ENCODE measurements around the gene CARHSP1. TPM values are rescaled to one million over a fixed set of nuclear protein-coding genes. Genes with fewer than 3 reads are reported as not detected.
A peak's percentile ranks its signal among the peaks of the same experiment; 100 is the strongest.

CARHSP1 gene
- total RNA-seq, 1 donor from 2014 or later, result 118 TPM

GRCh38 chr16:8858994-8859912 lies 9.6 kb downstream of the CARHSP1 start:
- H3K36me3 ChIP-seq (ENCODE audit: control insufficient read depth in 3 of 3, insufficient read depth in 3 of 3, low read length in 3 of 3), result peaks cover 13 to 19% (median 14%) of the 10 kb centered on the region in 3 donors

DNA sequence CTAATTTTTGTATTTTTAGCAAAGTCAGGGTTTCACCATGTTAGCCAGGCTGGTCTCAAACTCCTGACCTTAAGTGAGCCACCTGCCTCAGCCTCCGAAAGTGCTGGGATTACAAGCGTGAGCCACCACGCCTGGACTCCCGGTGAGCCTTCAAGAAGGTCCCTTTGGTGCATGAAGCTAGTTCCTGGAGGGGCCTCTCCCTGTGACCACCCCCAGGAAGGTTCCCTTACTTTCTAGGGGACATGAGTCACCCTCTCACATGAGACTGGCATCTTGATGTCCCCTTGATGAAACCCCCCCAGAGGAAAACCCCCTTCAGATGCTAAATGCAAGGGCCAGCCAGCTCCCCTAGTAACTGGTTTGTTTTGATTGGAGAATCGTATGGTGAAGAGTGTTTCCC lies 12.8 kb downstream of the CARHSP1 start:
- Histone ChIP-seq H3K4me1 (ENCODE audit: control insufficient read depth in 3 of 3, insufficient read depth in 3 of 3, low read length in 3 of 3) (peaks cover 10 to 16% (median 11%) of the 10 kb centered on the region in 3 donors), H3K36me3 (ENCODE audit: control insufficient read depth in 3 of 3, insufficient read depth in 3 of 3, low read length in 3 of 3) (peaks cover 13 to 17% (median 16%) of the 10 kb centered on the region in 3 donors)

More at GRCh38 chr16:8858994-8859912, 9.6 kb downstream of the CARHSP1 start:
- Histone ChIP-seq H3K9ac (ENCODE audit: low read depth in 1 of 3, low read length in 3 of 3) (no peak overlapping the region), H3K4me3 (ENCODE audit: low read length in 3 of 3) (no peak overlapping the region), H3K9me3 (ENCODE audit: control insufficient read depth in 3 of 3, low read length in 3 of 3) (no peaks in the 10 kb centered on the region), H3K27me3 (ENCODE audit: control insufficient read depth in 3 of 3, insufficient read depth in 3 of 3, low read length in 3 of 3) (peaks cover 0 to 6% (median 5%) of the 10 kb centered on the region in 3 donors), H3K4me1 (ENCODE audit: control insufficient read depth in 3 of 3, insufficient read depth in 3 of 3, low read length in 3 of 3) (peaks cover 21 to 37% (median 22%) of the 10 kb centered on the region in 3 donors), H3K27ac (ENCODE audit: low read depth, low read length) (no peak overlapping the region)

GRCh38 chr16:8855051-8855786 lies 13.6 kb downstream of the CARHSP1 start:
- no peak overlapping the region for H3K27ac ChIP-seq (ENCODE audit: low read depth, low read length)

More for the DNA sequence above, 12.8 kb downstream of the CARHSP1 start:
- Histone ChIP-seq H3K27me3 (ENCODE audit: control insufficient read depth in 3 of 3, insufficient read depth in 3 of 3, low read length in 3 of 3) (no peaks in the 10 kb centered on the region), H3K9ac (ENCODE audit: low read depth in 1 of 3, low read length in 3 of 3) (no peak overlapping the region), H3K9me3 (ENCODE audit: control insufficient read depth in 3 of 3, low read length in 3 of 3) (no peaks in the 10 kb centered on the region), H3K27ac (ENCODE audit: low read depth, low read length) (no peak overlapping the region), H3K4me3 (ENCODE audit: low read length in 3 of 3) (no peak overlapping the region)

DNA sequence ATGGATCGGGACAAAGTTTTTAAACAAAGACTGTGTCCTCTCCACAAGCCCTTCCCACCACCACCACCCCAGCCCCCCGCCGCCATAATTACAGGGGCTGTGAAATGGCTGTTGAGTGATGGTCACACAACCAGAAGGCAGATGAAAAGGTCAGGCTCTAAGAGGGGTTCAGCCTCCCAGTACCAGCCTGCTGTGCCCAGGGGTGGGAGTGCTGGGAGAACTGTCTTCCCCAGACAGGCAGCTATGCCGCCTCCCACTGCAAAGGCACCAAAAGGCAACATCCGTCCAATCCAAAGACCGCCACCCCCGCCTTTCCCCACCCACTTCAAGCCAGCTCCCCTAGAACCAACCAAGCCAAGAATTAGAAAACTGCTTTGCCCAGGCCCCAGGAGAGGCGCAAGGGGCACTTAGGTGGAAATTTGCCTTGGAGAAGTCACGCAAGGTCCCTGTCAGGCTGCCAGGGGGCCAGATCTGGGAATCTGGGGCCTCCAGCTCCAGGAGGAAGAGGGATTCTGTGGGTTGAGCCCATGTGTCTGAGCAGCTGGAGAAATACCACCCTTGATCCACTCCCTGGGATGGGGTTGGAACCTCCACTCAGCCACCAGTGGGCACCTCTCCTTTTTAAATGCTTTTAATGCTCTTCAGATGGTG lies 14.4 kb downstream of the CARHSP1 start:
- Histone ChIP-seq H3K27ac (ENCODE audit: low read depth, low read length) (no peak overlapping the region), H3K27me3 (ENCODE audit: control insufficient read depth in 3 of 3, insufficient read depth in 3 of 3, low read length in 3 of 3) (no peaks in the 10 kb centered on the region), H3K4me3 (ENCODE audit: low read length in 3 of 3) (no peak overlapping the region), H3K4me1 (ENCODE audit: control insufficient read depth in 3 of 3, insufficient read depth in 3 of 3, low read length in 3 of 3) (peaks cover 10 to 22% (median 19%) of the 10 kb centered on the region in 3 donors), H3K36me3 (ENCODE audit: control insufficient read depth in 3 of 3, insufficient read depth in 3 of 3, low read length in 3 of 3) (peaks cover 23 to 25% (median 24%) of the 10 kb centered on the region in 3 donors), H3K9ac (ENCODE audit: low read depth in 1 of 3, low read length in 3 of 3) (no peak overlapping the region), H3K9me3 (ENCODE audit: control insufficient read depth in 3 of 3, low read length in 3 of 3) (no peaks in the 10 kb centered on the region)

More at GRCh38 chr16:8855051-8855786, 13.6 kb downstream of the CARHSP1 start:
- H3K4me1 ChIP-seq (ENCODE audit: control insufficient read depth in 3 of 3, insufficient read depth in 3 of 3, low read length in 3 of 3), result peaks cover 9 to 18% (median 12%) of the 10 kb centered on the region in 3 donors
- no peak overlapping the region for H3K4me3 ChIP-seq (ENCODE audit: low read length in 3 of 3)
- H3K9me3 ChIP-seq (ENCODE audit: control insufficient read depth in 3 of 3, low read length in 3 of 3), result no peaks in the 10 kb centered on the region
- peaks cover 16 to 18% (median 18%) of the 10 kb centered on the region in 3 donors for H3K36me3 ChIP-seq (ENCODE audit: control insufficient read depth in 3 of 3, insufficient read depth in 3 of 3, low read length in 3 of 3)
- H3K27me3 ChIP-seq (ENCODE audit: control insufficient read depth in 3 of 3, insufficient read depth in 3 of 3, low read length in 3 of 3), result no peaks in the 10 kb centered on the region
- no peak overlapping the region for H3K9ac ChIP-seq (ENCODE audit: low read depth in 1 of 3, low read length in 3 of 3)

- Histone ChIP-seq H3K9me3 (ENCODE audit: control insufficient read depth in 3 of 3, low read length in 3 of 3) (no peaks in the 10 kb centered on the region), H3K4me3 (ENCODE audit: low read length in 3 of 3) (no peak overlapping the region), H3K27ac (ENCODE audit: low read depth, low read length) (peak overlapping the region; percentile 25), H3K4me1 (ENCODE audit: control insufficient read depth in 3 of 3, insufficient read depth in 3 of 3, low read length in 3 of 3) (peaks cover 9 to 27% (median 16%) of the 10 kb centered on the region in 3 donors), H3K9ac (ENCODE audit: low read depth in 1 of 3, low read length in 3 of 3) (no peak overlapping the region), H3K36me3 (ENCODE audit: control insufficient read depth in 3 of 3, insufficient read depth in 3 of 3, low read length in 3 of 3) (peaks cover 28 to 30% (median 28%) of the 10 kb centered on the region in 3 donors), H3K27me3 (ENCODE audit: control insufficient read depth in 3 of 3, insufficient read depth in 3 of 3, low read length in 3 of 3) (no peaks in the 10 kb centered on the region)
Observed at GRCh38 chr16:8853611-8854010, 15.2 kb downstream of the CARHSP1 start.

- H3K36me3 ChIP-seq (ENCODE audit: control insufficient read depth in 3 of 3, insufficient read depth in 3 of 3, low read length in 3 of 3), result peaks cover 27 to 31% (median 29%) of the 10 kb centered on the region in 3 donors
- H3K4me1 ChIP-seq (ENCODE audit: control insufficient read depth in 3 of 3, insufficient read depth in 3 of 3, low read length in 3 of 3), result peaks cover 9 to 27% (median 16%) of the 10 kb centered on the region in 3 donors
- H3K9me3 ChIP-seq (ENCODE audit: control insufficient read depth in 3 of 3, low read length in 3 of 3), result no peaks in the 10 kb centered on the region
- no peaks in the 10 kb centered on the region for H3K27me3 ChIP-seq (ENCODE audit: control insufficient read depth in 3 of 3, insufficient read depth in 3 of 3, low read length in 3 of 3)
- H3K9ac ChIP-seq (ENCODE audit: low read depth in 1 of 3, low read length in 3 of 3), result no peak overlapping the region
- no peak overlapping the region for H3K4me3 ChIP-seq (ENCODE audit: low read length in 3 of 3)
- peak overlapping the region; percentile 25 for H3K27ac ChIP-seq (ENCODE audit: low read depth, low read length)
Observed at GRCh38 chr16:8853150-8853549, 15.7 kb downstream of the CARHSP1 start.

DNA sequence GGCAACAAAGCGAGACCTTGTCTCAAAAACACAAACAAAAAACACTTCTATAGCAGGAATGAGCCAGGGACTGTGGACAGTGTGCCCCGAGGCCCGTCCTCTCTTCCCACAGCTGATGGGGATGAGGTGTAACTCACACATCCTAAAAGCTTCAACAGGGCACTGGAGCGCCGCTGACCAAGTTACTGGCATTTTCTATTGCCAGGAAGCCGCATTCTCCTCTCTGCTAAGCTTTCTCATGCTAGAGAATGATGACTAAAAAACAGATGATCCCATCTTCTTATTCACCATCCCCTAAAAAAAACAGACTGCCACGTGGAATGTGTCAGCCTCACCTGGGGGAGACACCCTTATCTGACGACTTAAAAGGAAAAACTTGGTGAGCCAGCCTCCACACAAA lies 16.3 kb downstream of the CARHSP1 start:
- H3K27ac ChIP-seq (ENCODE audit: low read depth, low read length), result peak overlapping the region; percentile 25
- H3K4me1 ChIP-seq (ENCODE audit: control insufficient read depth in 3 of 3, insufficient read depth in 3 of 3, low read length in 3 of 3), result peaks cover 9 to 29% (median 16%) of the 10 kb centered on the region in 3 donors

GRCh38 chr16:8851761-8852403 lies 16.9 kb downstream of the CARHSP1 start:
- H3K4me1 ChIP-seq (ENCODE audit: control insufficient read depth in 3 of 3, insufficient read depth in 3 of 3, low read length in 3 of 3), result peaks cover 9 to 28% (median 16%) of the 10 kb centered on the region in 3 donors
- no peak overlapping the region for H3K4me3 ChIP-seq (ENCODE audit: low read length in 3 of 3)
- no peak overlapping the region for H3K9ac ChIP-seq (ENCODE audit: low read depth in 1 of 3, low read length in 3 of 3)
- H3K9me3 ChIP-seq (ENCODE audit: control insufficient read depth in 3 of 3, low read length in 3 of 3), result no peaks in the 10 kb centered on the region
- no peaks in the 10 kb centered on the region for H3K27me3 ChIP-seq (ENCODE audit: control insufficient read depth in 3 of 3, insufficient read depth in 3 of 3, low read length in 3 of 3)
- no peak overlapping the region for H3K27ac ChIP-seq (ENCODE audit: low read depth, low read length)
- H3K36me3 ChIP-seq (ENCODE audit: control insufficient read depth in 3 of 3, insufficient read depth in 3 of 3, low read length in 3 of 3), result peaks cover 27 to 31% (median 31%) of the 10 kb centered on the region in 3 donors

More for the DNA sequence above, 16.3 kb downstream of the CARHSP1 start:
- Histone ChIP-seq H3K9ac (ENCODE audit: low read depth in 1 of 3, low read length in 3 of 3) (no peak overlapping the region), H3K36me3 (ENCODE audit: control insufficient read depth in 3 of 3, insufficient read depth in 3 of 3, low read length in 3 of 3) (peaks cover 28 to 31% (median 31%) of the 10 kb centered on the region in 3 donors), H3K4me3 (ENCODE audit: low read length in 3 of 3) (no peak overlapping the region), H3K9me3 (ENCODE audit: control insufficient read depth in 3 of 3, low read length in 3 of 3) (no peaks in the 10 kb centered on the region), H3K27me3 (ENCODE audit: control insufficient read depth in 3 of 3, insufficient read depth in 3 of 3, low read length in 3 of 3) (no peaks in the 10 kb centered on the region)

- H3K9me3 ChIP-seq (ENCODE audit: control insufficient read depth in 3 of 3, low read length in 3 of 3), result no peaks in the 10 kb centered on the region
- H3K27me3 ChIP-seq (ENCODE audit: control insufficient read depth in 3 of 3, insufficient read depth in 3 of 3, low read length in 3 of 3), result no peaks in the 10 kb centered on the region
- H3K36me3 ChIP-seq (ENCODE audit: control insufficient read depth in 3 of 3, insufficient read depth in 3 of 3, low read length in 3 of 3), result peaks cover 22 to 27% (median 25%) of the 10 kb centered on the region in 3 donors
- no peak overlapping the region for H3K9ac ChIP-seq (ENCODE audit: low read depth in 1 of 3, low read length in 3 of 3)
- peaks cover 9 to 24% (median 16%) of the 10 kb centered on the region in 3 donors for H3K4me1 ChIP-seq (ENCODE audit: control insufficient read depth in 3 of 3, insufficient read depth in 3 of 3, low read length in 3 of 3)
- H3K4me3 ChIP-seq (ENCODE audit: low read length in 3 of 3), result no peak overlapping the region
- peak overlapping the region; percentile 73 for H3K27ac ChIP-seq (ENCODE audit: low read depth, low read length)
Observed at GRCh38 chr16:8850279-8850885, 18.4 kb downstream of the CARHSP1 start.
